NCI-H2196 (cell line): ENCODE data around the gene PTPN9.
"Not testable (repeated sequence)": the region's sequence is repeated elsewhere in the genome, so short reads cannot be mapped to it uniquely, and the experiment has no call there.

Experiments
- DNase-seq: peaks from one replicate; lab custom pipeline; 2025; ENCODE audit not compliant: unreplicated experiment; lab: John Stamatoyannopoulos, UW

The PTPN9 gene

GRCh38 chr15:75454471-75455378 is 124.4 kb downstream of the PTPN9 start:
- DNase-seq = peak; percentile 39

- peak; percentile 96 for DNase-seq
Observed at GRCh38 chr15:75453703-75454470, 125.2 kb downstream of the PTPN9 start.

- DNase-seq = peak; percentile 24
Observed at GRCh38 chr15:75452865-75453702, 126.0 kb downstream of the PTPN9 start.

GRCh38 chr15:75452364-75452864 is 126.7 kb downstream of the PTPN9 start:
- peak; percentile 73 for DNase-seq

- peak; percentile 96 for DNase-seq
Observed at GRCh38 chr15:75451674-75452363, 127.3 kb downstream of the PTPN9 start, which contains the start of gene SIN3A. Gene SIN3A, minus strand, starts transcription at chr15:75451690. Its CDS starts 21,315 bp downstream, at chr15:75430375.

GRCh38 chr15:75451202-75451673 is 127.9 kb downstream of the PTPN9 start:
- no peak for DNase-seq

- DNase-seq = peak; percentile 97
Observed at GRCh38 chr15:75450307-75451201, 128.6 kb downstream of the PTPN9 start.

- no peak for DNase-seq
Observed at GRCh38 chr15:75449585-75450306, 129.4 kb downstream of the PTPN9 start.

- not testable (repeated sequence) for DNase-seq
Observed at GRCh38 chr15:75448171-75448570, 130.9 kb downstream of the PTPN9 start.

GRCh38 chr15:75446151-75446550 is 133.0 kb downstream of the PTPN9 start:
- no peak for DNase-seq

GRCh38 chr15:75445324-75445723 is 133.8 kb downstream of the PTPN9 start:
- DNase-seq = not testable (repeated sequence)

- not testable (repeated sequence) for DNase-seq
Observed at GRCh38 chr15:75443972-75444453, 135.1 kb downstream of the PTPN9 start.

GRCh38 chr15:75437721-75438120 is 141.4 kb downstream of the PTPN9 start:
- DNase-seq = no peak

GRCh38 chr15:75436881-75437280 is 142.2 kb downstream of the PTPN9 start:
- no peak for DNase-seq

- no peak for DNase-seq
Observed at GRCh38 chr15:75431682-75432081, 147.4 kb downstream of the PTPN9 start.

- no peak for DNase-seq
Observed at GRCh38 chr15:75431270-75431669, 147.8 kb downstream of the PTPN9 start.

- no peak for DNase-seq
Observed at GRCh38 chr15:75430259-75430658, 148.9 kb downstream of the PTPN9 start.

GRCh38 chr15:75428152-75428551 is 151.0 kb downstream of the PTPN9 start:
- DNase-seq = no peak
